Measurements from ENCODE around the gene KCNMB2. TPM values are rescaled to one million over a fixed set of nuclear protein-coding genes. Genes with fewer than 3 reads are reported as not detected.

KCNMB2 gene
- 6.0 TPM for polyA plus RNA-seq
- long read RNA-seq, donor 1 = 0 reads
- long read RNA-seq, donor 2, partial matches to known transcripts = 0 of 4 reads
- long read RNA-seq, donor 2, other reads (novel, unspliced or antisense) = 0 of 4 reads
- long read RNA-seq, donor 3 = 0 reads
- long read RNA-seq, donor 4 = 0 reads
- long read RNA-seq, donor 5, partial matches to known transcripts = 0 of 2 reads
- long read RNA-seq, donor 5, other reads (novel, unspliced or antisense) = 0 of 2 reads
- long read RNA-seq, donor 6 = 0 reads
- long read RNA-seq, donor 7, partial matches to known transcripts = 0 of 2 reads
- long read RNA-seq, donor 7, other reads (novel, unspliced or antisense) = 0 of 2 reads
- long read RNA-seq, donor 8 = 0 reads
- long read RNA-seq, donor 9, partial matches to known transcripts = 0 of 2 reads
- long read RNA-seq, donor 9, other reads (novel, unspliced or antisense) = 0 of 2 reads
- long read RNA-seq, donor 10 = 0 reads
- long read RNA-seq, donor 11, partial matches to known transcripts = 0 of 1 reads
- long read RNA-seq, donor 11, other reads (novel, unspliced or antisense) = 0 of 1 reads

GRCh38 chr3:178536211-178537079 is at the start of gene KCNMB2:
Gene KCNMB2, plus strand, starts transcription at chr3:178536436.
- H3K27ac ChIP-seq (ENCODE audit: low read length) = no peak within 1 kb of the TSS
- no peaks in the 10 kb centered on the region for H3K36me3 ChIP-seq (ENCODE audit: control insufficient read depth, insufficient read depth, low read length)
- peak in 1 of 2 donors; percentile 16 for DNase-seq
- H3K4me3 ChIP-seq (ENCODE audit: low read length) = peak within 1 kb of the TSS; percentile 35
- H3K4me1 ChIP-seq (ENCODE audit: control insufficient read depth, insufficient read depth, low read length) = peaks cover 3% of the 10 kb centered on the region
- peaks cover 4% of the 10 kb centered on the region for H3K27me3 ChIP-seq (ENCODE audit: control insufficient read depth, insufficient read depth, low read length)
- WGBS (ENCODE audit: insufficient coverage, low lambda C conversion rate) = 60% methylated on average over 2 of the region's 19 CpGs
- H3K9me3 ChIP-seq (ENCODE audit: control insufficient read depth, low read depth, low read length) = no peaks in the 10 kb centered on the region

GRCh38 chr3:178486903-178487302 is 49.3 kb upstream of the KCNMB2 start:
- no peaks in the 10 kb centered on the region for H3K9me3 ChIP-seq (ENCODE audit: control insufficient read depth, low read depth, low read length)
- no peak for DNase-seq
- no peak overlapping the region for H3K4me3 ChIP-seq (ENCODE audit: low read length)
- H3K27ac ChIP-seq (ENCODE audit: low read length) = no peak overlapping the region
- H3K4me1 ChIP-seq (ENCODE audit: control insufficient read depth, insufficient read depth, low read length) = no peaks in the 10 kb centered on the region
- no peaks in the 10 kb centered on the region for H3K36me3 ChIP-seq (ENCODE audit: control insufficient read depth, insufficient read depth, low read length)
- no peaks in the 10 kb centered on the region for H3K27me3 ChIP-seq (ENCODE audit: control insufficient read depth, insufficient read depth, low read length)

- Histone ChIP-seq H3K27ac (ENCODE audit: low read length) (no peak overlapping the region), H3K27me3 (ENCODE audit: control insufficient read depth, insufficient read depth, low read length) (no peaks in the 10 kb centered on the region), H3K9me3 (ENCODE audit: control insufficient read depth, low read depth, low read length) (no peaks in the 10 kb centered on the region), H3K36me3 (ENCODE audit: control insufficient read depth, insufficient read depth, low read length) (no peaks in the 10 kb centered on the region), H3K4me3 (ENCODE audit: low read length) (no peak overlapping the region), H3K4me1 (ENCODE audit: control insufficient read depth, insufficient read depth, low read length) (no peaks in the 10 kb centered on the region)
- DNase-seq = no peak
- no CpG with 5 or more reads among the region's 3 CpGs for WGBS (ENCODE audit: insufficient coverage, low lambda C conversion rate)
Observed at GRCh38 chr3:178487752-178488151, 48.5 kb upstream of the KCNMB2 start.

GRCh38 chr3:178491751-178492150 is 44.5 kb upstream of the KCNMB2 start:
- Histone ChIP-seq H3K9me3 (ENCODE audit: control insufficient read depth, low read depth, low read length) (no peaks in the 10 kb centered on the region), H3K27ac (ENCODE audit: low read length) (no peak overlapping the region), H3K4me3 (ENCODE audit: low read length) (no peak overlapping the region), H3K36me3 (ENCODE audit: control insufficient read depth, insufficient read depth, low read length) (no peaks in the 10 kb centered on the region), H3K4me1 (ENCODE audit: control insufficient read depth, insufficient read depth, low read length) (no peaks in the 10 kb centered on the region), H3K27me3 (ENCODE audit: control insufficient read depth, insufficient read depth, low read length) (no peaks in the 10 kb centered on the region)
- no CpG with 5 or more reads among the region's 3 CpGs for WGBS (ENCODE audit: insufficient coverage, low lambda C conversion rate)
- DNase-seq = no peak

- no peak for DNase-seq
- Histone ChIP-seq H3K27ac (ENCODE audit: low read length) (no peak overlapping the region), H3K36me3 (ENCODE audit: control insufficient read depth, insufficient read depth, low read length) (no peaks in the 10 kb centered on the region), H3K4me1 (ENCODE audit: control insufficient read depth, insufficient read depth, low read length) (no peaks in the 10 kb centered on the region), H3K27me3 (ENCODE audit: control insufficient read depth, insufficient read depth, low read length) (no peaks in the 10 kb centered on the region), H3K9me3 (ENCODE audit: control insufficient read depth, low read depth, low read length) (no peaks in the 10 kb centered on the region), H3K4me3 (ENCODE audit: low read length) (no peak overlapping the region)
- no CpG with 5 or more reads among the region's 3 CpGs for WGBS (ENCODE audit: insufficient coverage, low lambda C conversion rate)
Observed at GRCh38 chr3:178492491-178492890, 43.7 kb upstream of the KCNMB2 start.

- H3K27me3 ChIP-seq (ENCODE audit: control insufficient read depth, insufficient read depth, low read length) = no peaks in the 10 kb centered on the region
- no peak for DNase-seq
- no peak overlapping the region for H3K4me3 ChIP-seq (ENCODE audit: low read length)
- WGBS (ENCODE audit: insufficient coverage, low lambda C conversion rate) = 38% methylated on average over 1 of the region's 6 CpGs
- H3K4me1 ChIP-seq (ENCODE audit: control insufficient read depth, insufficient read depth, low read length) = no peaks in the 10 kb centered on the region
- H3K36me3 ChIP-seq (ENCODE audit: control insufficient read depth, insufficient read depth, low read length) = no peaks in the 10 kb centered on the region
- H3K9me3 ChIP-seq (ENCODE audit: control insufficient read depth, low read depth, low read length) = no peaks in the 10 kb centered on the region
- no peak overlapping the region for H3K27ac ChIP-seq (ENCODE audit: low read length)
Observed at GRCh38 chr3:178494386-178494785, 41.9 kb upstream of the KCNMB2 start.

GRCh38 chr3:178496911-178497310 is 39.3 kb upstream of the KCNMB2 start:
- no peaks in the 10 kb centered on the region for H3K4me1 ChIP-seq (ENCODE audit: control insufficient read depth, insufficient read depth, low read length)
- WGBS (ENCODE audit: insufficient coverage, low lambda C conversion rate) = no CpG with 5 or more reads among the region's 1 CpG
- H3K9me3 ChIP-seq (ENCODE audit: control insufficient read depth, low read depth, low read length) = no peaks in the 10 kb centered on the region
- no peak overlapping the region for H3K4me3 ChIP-seq (ENCODE audit: low read length)
- H3K36me3 ChIP-seq (ENCODE audit: control insufficient read depth, insufficient read depth, low read length) = no peaks in the 10 kb centered on the region
- DNase-seq = no peak
- H3K27ac ChIP-seq (ENCODE audit: low read length) = no peak overlapping the region
- no peaks in the 10 kb centered on the region for H3K27me3 ChIP-seq (ENCODE audit: control insufficient read depth, insufficient read depth, low read length)

GRCh38 chr3:178498871-178499270 is 37.4 kb upstream of the KCNMB2 start:
- H3K9me3 ChIP-seq (ENCODE audit: control insufficient read depth, low read depth, low read length) = no peaks in the 10 kb centered on the region
- no peaks in the 10 kb centered on the region for H3K27me3 ChIP-seq (ENCODE audit: control insufficient read depth, insufficient read depth, low read length)
- H3K4me1 ChIP-seq (ENCODE audit: control insufficient read depth, insufficient read depth, low read length) = no peaks in the 10 kb centered on the region
- H3K27ac ChIP-seq (ENCODE audit: low read length) = no peak overlapping the region
- no peak for DNase-seq
- no peak overlapping the region for H3K4me3 ChIP-seq (ENCODE audit: low read length)
- whole genome bisulfite sequencing (ENCODE audit: insufficient coverage, low lambda C conversion rate) = no CpG with 5 or more reads among the region's 2 CpGs
- H3K36me3 ChIP-seq (ENCODE audit: control insufficient read depth, insufficient read depth, low read length) = no peaks in the 10 kb centered on the region

GRCh38 chr3:178500631-178501030 is 35.6 kb upstream of the KCNMB2 start:
- Histone ChIP-seq H3K36me3 (ENCODE audit: control insufficient read depth, insufficient read depth, low read length) (no peaks in the 10 kb centered on the region), H3K4me1 (ENCODE audit: control insufficient read depth, insufficient read depth, low read length) (no peaks in the 10 kb centered on the region), H3K9me3 (ENCODE audit: control insufficient read depth, low read depth, low read length) (no peaks in the 10 kb centered on the region), H3K27me3 (ENCODE audit: control insufficient read depth, insufficient read depth, low read length) (no peaks in the 10 kb centered on the region), H3K27ac (ENCODE audit: low read length) (no peak overlapping the region), H3K4me3 (ENCODE audit: low read length) (no peak overlapping the region)
- DNase-seq = no peak
- WGBS (ENCODE audit: insufficient coverage, low lambda C conversion rate) = no CpG with 5 or more reads among the region's 9 CpGs

GRCh38 chr3:178504128-178504527 is 32.1 kb upstream of the KCNMB2 start:
- DNase-seq = no peak
- Histone ChIP-seq H3K27me3 (ENCODE audit: control insufficient read depth, insufficient read depth, low read length) (no peaks in the 10 kb centered on the region), H3K36me3 (ENCODE audit: control insufficient read depth, insufficient read depth, low read length) (no peaks in the 10 kb centered on the region), H3K4me3 (ENCODE audit: low read length) (no peak overlapping the region), H3K4me1 (ENCODE audit: control insufficient read depth, insufficient read depth, low read length) (no peaks in the 10 kb centered on the region), H3K9me3 (ENCODE audit: control insufficient read depth, low read depth, low read length) (no peaks in the 10 kb centered on the region), H3K27ac (ENCODE audit: low read length) (no peak overlapping the region)
- 67% methylated on average over 1 of the region's 2 CpGs for WGBS (ENCODE audit: insufficient coverage, low lambda C conversion rate)
